PC-9 (cell line): ENCODE data around the gene BCR. TPM values are rescaled to one million over a fixed set of nuclear protein-coding genes. Genes with fewer than 3 reads are reported as not detected.
A peak's percentile ranks its signal among the peaks of the same experiment; 100 is the strongest.

Experiments
- BruUV-seq: library from RNA; stranded (reverse); fragments of 400-500 nt; replicated peaks from 2 replicates; lab custom pipeline; 2021; lab: Mats Ljungman, UMichigan
- CTCF ChIA-PET: fragments of 300-600 bp; sonication (Branson Sonifier 250); formaldehyde crosslinking; loops from one replicate; lab custom pipeline; 2022; ENCODE audit warnings: antibody characterized with exemption; lab: Charles Lee
- POLR2A ChIA-PET: fragments of 300-600 bp; sonication (Branson Sonifier 250); formaldehyde crosslinking; loops from one replicate; lab custom pipeline; 2022; ENCODE audit warnings: antibody characterized with exemption; ENCODE audit not compliant: unreplicated experiment; lab: Charles Lee
- DNase-seq, 2 experiments: peaks; one replicate each; pipeline versions ENCODE4 v3.0.0 to v3.0.0-alpha.2; 2015 to 2022; ENCODE audit warnings: mixed read lengths in 1 of 2
- H2AFZ ChIP-seq: fragments of 200-600 bp; sonication (generic); 2 replicates; pipeline ENCODE4 v1.8.1; 2017; ENCODE audit warnings: antibody characterized with exemption
- H3F3A ChIP-seq: fragments of 200-600 bp; sonication (generic); 2 replicates; pipeline ENCODE4 v1.8.1; 2017; ENCODE audit warnings: antibody characterized with exemption, mild to moderate bottlenecking, low read depth; ENCODE audit not compliant: insufficient read depth
- H3K27ac ChIP-seq: fragments of 200-600 bp; sonication (generic); 2 replicates; pipeline ENCODE4 v1.6.1; 2016; ENCODE audit warnings: mixed run types
- H3K27me3 ChIP-seq: fragments of 200-600 bp; sonication (generic); 2 replicates; pipeline ENCODE4 v1.6.1; 2016; ENCODE audit warnings: low read depth, mixed run types; ENCODE audit not compliant: insufficient read depth
- H3K36me3 ChIP-seq: fragments of 200-600 bp; sonication (generic); 2 replicates; pipeline ENCODE4 v1.6.1; 2016; ENCODE audit warnings: low read depth, mixed run types
- H3K4me1 ChIP-seq: fragments of 200-600 bp; sonication (generic); replicated peaks from 2 replicates; pipeline ENCODE4 v1.6.1; 2016; ENCODE audit warnings: mixed run types; ENCODE audit not compliant: insufficient read depth
- H3K4me2 ChIP-seq: fragments of 200-600 bp; sonication (generic); 2 replicates; pipeline ENCODE4 v1.6.1; 2017; ENCODE audit warnings: mixed run types
- H3K4me3 ChIP-seq: fragments of 200-600 bp; sonication (generic); 2 replicates; pipeline ENCODE4 v1.6.1; 2016; ENCODE audit warnings: mixed run types
- H3K79me2 ChIP-seq: fragments of 200-600 bp; sonication (generic); 2 replicates; pipeline ENCODE4 v1.6.1; 2017; ENCODE audit warnings: low read depth, mixed run types
- H3K9me2 ChIP-seq: fragments of 200-600 bp; sonication (generic); 2 replicates; pipeline ENCODE4 v1.8.1; 2017; ENCODE audit warnings: mild to moderate bottlenecking; ENCODE audit not compliant: insufficient read depth
- H3K9me3 ChIP-seq: fragments of 200-600 bp; sonication (generic); 2 replicates; pipeline ENCODE4 v1.8.1; 2016; ENCODE audit warnings: low read depth; ENCODE audit not compliant: insufficient read depth
- H4K20me1 ChIP-seq: fragments of 200-600 bp; sonication (generic); 2 replicates; pipeline ENCODE4 v1.8.1; 2017; ENCODE audit not compliant: insufficient read depth
- EZH2 ChIP-seq: fragments of 200-600 bp; sonication (generic); IDR thresholded peaks from 2 replicates; pipeline ENCODE4 v1.8.0; 2017; ENCODE audit warnings: antibody characterized with exemption, low read depth
- intact Hi-C: fragments of 100-400 bp; cut with micrococcal nuclease; formaldehyde crosslinking; loops from one replicate; pipeline ENCODE4 v1.10.0; 2022; ENCODE audit not compliant: unreplicated experiment
- total RNA-seq: library from RNA; stranded (reverse); gene quantifications from 2 replicates; pipeline ENCODE4 v1.2.3, GENCODE V29; 2021
- TF ChIP-seq, protein P1 (sequence below): fragments of 200-600 bp; sonication (generic); conservative IDR thresholded peaks from 2 replicates; pipeline ENCODE4 v1.6.1; 2017; ENCODE audit warnings: mixed run types, antibody characterized with exemption, mild to moderate bottlenecking, moderate library complexity

Gene BCR
- total RNA-seq, 1 experiment from 2014 or later = 47.8 TPM

GRCh38 chr22:23277583-23278295, 97.4 kb downstream of the BCR start:
- CTCF ChIA-PET = no interaction called here
- Histone ChIP-seq H3K4me3 (no peak overlapping the region), H3K27me3 (no peaks in the 10 kb centered on the region), H4K20me1 (no peaks in the 10 kb centered on the region; the same call in 1 of the 2 replicates), H3K27ac (no peak overlapping the region), H3K4me1 (peaks cover 15% of the 10 kb centered on the region), H3K9me2 (no peaks in the 10 kb centered on the region), H3K36me3 (no peaks in the 10 kb centered on the region), H3K79me2 (0 out of 2 replicates have a peak, but pooled peaks cover 3% of the 10 kb centered on the region), H3K9me3 (no peaks in the 10 kb centered on the region), H2AFZ (no peak overlapping the region), H3K4me2 (no peak overlapping the region), H3F3A (peaks cover 21% of the 10 kb centered on the region; the same call in 1 of the 2 replicates)
- no peak for DNase-seq
- intact Hi-C loops = no loop called here
- POLR2A ChIA-PET = no interaction called here
- TF ChIP-seq EZH2 = no peak
- TF ChIP-seq, protein P1, sequence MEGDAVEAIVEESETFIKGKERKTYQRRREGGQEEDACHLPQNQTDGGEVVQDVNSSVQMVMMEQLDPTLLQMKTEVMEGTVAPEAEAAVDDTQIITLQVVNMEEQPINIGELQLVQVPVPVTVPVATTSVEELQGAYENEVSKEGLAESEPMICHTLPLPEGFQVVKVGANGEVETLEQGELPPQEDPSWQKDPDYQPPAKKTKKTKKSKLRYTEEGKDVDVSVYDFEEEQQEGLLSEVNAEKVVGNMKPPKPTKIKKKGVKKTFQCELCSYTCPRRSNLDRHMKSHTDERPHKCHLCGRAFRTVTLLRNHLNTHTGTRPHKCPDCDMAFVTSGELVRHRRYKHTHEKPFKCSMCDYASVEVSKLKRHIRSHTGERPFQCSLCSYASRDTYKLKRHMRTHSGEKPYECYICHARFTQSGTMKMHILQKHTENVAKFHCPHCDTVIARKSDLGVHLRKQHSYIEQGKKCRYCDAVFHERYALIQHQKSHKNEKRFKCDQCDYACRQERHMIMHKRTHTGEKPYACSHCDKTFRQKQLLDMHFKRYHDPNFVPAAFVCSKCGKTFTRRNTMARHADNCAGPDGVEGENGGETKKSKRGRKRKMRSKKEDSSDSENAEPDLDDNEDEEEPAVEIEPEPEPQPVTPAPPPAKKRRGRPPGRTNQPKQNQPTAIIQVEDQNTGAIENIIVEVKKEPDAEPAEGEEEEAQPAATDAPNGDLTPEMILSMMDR = no peak
- no TSS peak for BruUV-seq

DNA sequence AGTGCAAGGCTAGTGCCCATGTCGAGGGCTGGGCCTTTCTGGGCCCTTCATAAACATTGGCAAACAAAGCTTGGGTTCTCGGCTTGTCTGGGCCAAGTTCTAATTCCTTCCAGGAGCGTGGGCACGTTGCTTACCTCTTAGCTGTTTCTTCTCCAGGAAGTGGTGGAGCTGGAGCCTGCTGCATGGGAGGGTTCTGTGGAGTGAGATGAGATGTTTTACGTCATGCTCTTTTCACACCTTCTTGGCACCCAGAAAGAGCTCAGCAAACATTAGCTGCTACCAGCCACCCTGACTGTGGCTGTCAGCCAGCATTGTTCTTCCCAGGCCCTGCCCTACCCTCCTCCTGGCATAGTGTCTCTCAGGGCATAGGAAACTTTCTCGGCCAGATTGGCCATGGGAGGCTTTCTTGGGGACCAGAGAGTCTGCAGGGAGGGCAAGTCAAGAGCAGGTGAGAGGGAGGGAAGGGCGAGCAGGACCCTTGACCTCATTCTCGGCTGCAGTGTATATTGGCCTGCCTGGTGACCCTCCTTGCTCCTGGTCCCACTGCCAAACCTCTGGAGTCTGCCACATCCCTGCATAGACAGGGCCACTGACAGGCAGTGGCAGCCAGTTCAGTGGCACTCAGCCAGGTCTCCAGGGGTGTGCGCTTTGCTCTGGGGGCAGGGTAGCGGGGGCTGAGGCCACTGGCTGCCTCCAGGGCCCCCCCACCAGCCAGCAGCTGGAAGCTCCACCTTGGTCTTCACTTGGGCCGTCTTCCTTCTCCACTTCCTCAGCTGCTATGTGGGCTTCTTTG, 98.8 kb downstream of the BCR start:
- Histone ChIP-seq H3K9me3 (no peaks in the 10 kb centered on the region), H2AFZ (no peak overlapping the region), H3F3A (peaks cover 23% of the 10 kb centered on the region; the same call in 1 of the 2 replicates), H3K79me2 (0 out of 2 replicates have a peak, but pooled peaks cover 11% of the 10 kb centered on the region), H3K36me3 (no peaks in the 10 kb centered on the region), H3K27me3 (no peaks in the 10 kb centered on the region), H3K4me3 (no peak overlapping the region), H3K27ac (no peak overlapping the region), H4K20me1 (peaks cover 2% of the 10 kb centered on the region; the same call in 1 of the 2 replicates), H3K4me1 (peaks cover 18% of the 10 kb centered on the region), H3K9me2 (no peaks in the 10 kb centered on the region), H3K4me2 (no peak overlapping the region)
- ChIA-PET CTCF (interaction anchor here (0.5 to 1.1 kb wide), 4 partner anchors 18 to 107 kb away, joined by 3 to 14 read pairs (median 3); no protein-coding TSS in a partner anchor), POLR2A (interaction anchor here (0.6 to 1.0 kb wide), 3 partner anchors 34 to 100 kb away, joined by 3 to 5 read pairs (median 4); no protein-coding TSS in a partner anchor)
- intact Hi-C loops = no loop called here
- peak; percentile 61 to 69 for DNase-seq
- no TSS peak for BruUV-seq
- TF ChIP-seq, protein P1 = no peak
- TF ChIP-seq EZH2 = no peak

GRCh38 chr22:23279781-23280180, 99.5 kb downstream of the BCR start:
- 0 out of 2 replicates have a peak, but pooled peaks cover 11% of the 10 kb centered on the region for H3K79me2 ChIP-seq
- DNase-seq = no peak
- intact Hi-C loops = loop anchor here (5.0 kb wide), 1 partner anchor 322 kb away; no protein-coding TSS in a partner anchor
- CTCF ChIA-PET = no interaction called here
- no peaks in the 10 kb centered on the region for H3K27me3 ChIP-seq
- no TSS peak for BruUV-seq
- POLR2A ChIA-PET = no interaction called here
- no peaks in the 10 kb centered on the region for H3K9me3 ChIP-seq
- no peaks in the 10 kb centered on the region for H3K9me2 ChIP-seq
- no peak for TF ChIP-seq EZH2
- TF ChIP-seq, protein P1 = no peak
- peaks cover 2% of the 10 kb centered on the region; the same call in 1 of the 2 replicates for H4K20me1 ChIP-seq
- no peak overlapping the region for H3K27ac ChIP-seq
- no peak overlapping the region for H3K4me3 ChIP-seq
- no peak overlapping the region for H2AFZ ChIP-seq
- peaks cover 18% of the 10 kb centered on the region for H3K4me1 ChIP-seq
- peaks cover 23% of the 10 kb centered on the region; the same call in 1 of the 2 replicates for H3F3A ChIP-seq
- no peak overlapping the region for H3K4me2 ChIP-seq
- no peaks in the 10 kb centered on the region for H3K36me3 ChIP-seq
